RWPE2 (cell line): ENCODE measurements around the gene NRG3.

ENCODE experiments used
- ATAC-seq: fragments of 200-7000 bp; cut with Tn5 transposase; 3 replicates; pipeline ENCODE4 v1.9.1; 2021; ENCODE audit warnings: low read depth
- DNase-seq: peaks from one replicate; pipeline ENCODE4 v3.0.0-alpha.2; 2020; ENCODE audit warnings: low spot score
- H3K27ac ChIP-seq: fragments of 450-650 bp; 2 replicates; pipeline ENCODE4 v1.5.1; 2017; ENCODE audit warnings: mild to moderate bottlenecking; ENCODE audit not compliant: poor library complexity, severe bottlenecking
- H3K27me3 ChIP-seq: fragments of 250-450 bp; sonication (Bioruptor Pico); 2 replicates; pipeline ENCODE4 v1.5.1; 2021; ENCODE audit warnings: mild to moderate bottlenecking, moderate library complexity; ENCODE audit not compliant: insufficient read depth, poor library complexity, severe bottlenecking
- H3K36me3 ChIP-seq: fragments of 250-450 bp; sonication (Bioruptor Pico); 2 replicates; pipeline ENCODE4 v1.5.1; 2020; ENCODE audit warnings: low read depth, mild to moderate bottlenecking, moderate library complexity
- H3K4me1 ChIP-seq: fragments of 250-450 bp; sonication (Bioruptor Pico); 2 replicates; pipeline ENCODE4 v1.5.1; 2021; ENCODE audit warnings: mild to moderate bottlenecking, moderate library complexity; ENCODE audit not compliant: insufficient read depth, poor library complexity, severe bottlenecking
- H3K4me3 ChIP-seq: fragments of 250-450 bp; sonication (Bioruptor Pico); 2 replicates; pipeline ENCODE4 v1.5.1; 2021; ENCODE audit warnings: mild to moderate bottlenecking, moderate library complexity; ENCODE audit not compliant: severe bottlenecking
- H3K9me3 ChIP-seq: fragments of 250-450 bp; sonication (Bioruptor Pico); 2 replicates; pipeline ENCODE4 v1.5.1; 2021; ENCODE audit warnings: mild to moderate bottlenecking, moderate library complexity; ENCODE audit not compliant: severe bottlenecking
- TF ChIP-seq, protein P1 (sequence below): fragments of 450-650 bp; IDR thresholded peaks from one replicate; pipeline ENCODE4 v1.5.1; 2017; ENCODE audit warnings: mild to moderate bottlenecking, moderate library complexity; ENCODE audit not compliant: poor library complexity, severe bottlenecking

Gene NRG3

DNA sequence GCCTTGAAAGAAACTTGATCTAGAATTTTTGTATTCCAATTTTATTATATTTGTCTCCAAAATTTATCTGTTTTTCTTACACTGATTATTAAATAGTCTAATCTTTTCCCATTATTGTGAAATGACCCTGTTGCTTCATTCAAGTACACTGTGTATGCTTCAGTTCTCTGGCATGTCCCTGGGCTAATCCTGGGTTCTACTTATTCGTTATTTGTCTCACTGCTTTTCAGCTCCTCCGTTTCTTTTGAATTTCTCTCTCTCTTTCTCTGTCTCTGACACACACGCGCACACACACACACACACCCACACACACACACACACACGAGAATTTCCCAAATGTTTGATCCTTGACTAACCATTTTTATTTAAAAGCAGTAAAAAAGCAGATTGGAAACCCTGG, 768.6 kb downstream of the NRG3 start:
- no peak for ATAC-seq
- TF ChIP-seq, protein P1, sequence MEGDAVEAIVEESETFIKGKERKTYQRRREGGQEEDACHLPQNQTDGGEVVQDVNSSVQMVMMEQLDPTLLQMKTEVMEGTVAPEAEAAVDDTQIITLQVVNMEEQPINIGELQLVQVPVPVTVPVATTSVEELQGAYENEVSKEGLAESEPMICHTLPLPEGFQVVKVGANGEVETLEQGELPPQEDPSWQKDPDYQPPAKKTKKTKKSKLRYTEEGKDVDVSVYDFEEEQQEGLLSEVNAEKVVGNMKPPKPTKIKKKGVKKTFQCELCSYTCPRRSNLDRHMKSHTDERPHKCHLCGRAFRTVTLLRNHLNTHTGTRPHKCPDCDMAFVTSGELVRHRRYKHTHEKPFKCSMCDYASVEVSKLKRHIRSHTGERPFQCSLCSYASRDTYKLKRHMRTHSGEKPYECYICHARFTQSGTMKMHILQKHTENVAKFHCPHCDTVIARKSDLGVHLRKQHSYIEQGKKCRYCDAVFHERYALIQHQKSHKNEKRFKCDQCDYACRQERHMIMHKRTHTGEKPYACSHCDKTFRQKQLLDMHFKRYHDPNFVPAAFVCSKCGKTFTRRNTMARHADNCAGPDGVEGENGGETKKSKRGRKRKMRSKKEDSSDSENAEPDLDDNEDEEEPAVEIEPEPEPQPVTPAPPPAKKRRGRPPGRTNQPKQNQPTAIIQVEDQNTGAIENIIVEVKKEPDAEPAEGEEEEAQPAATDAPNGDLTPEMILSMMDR = no peak
- Histone ChIP-seq H3K9me3 (no peaks in the 10 kb centered on the region), H3K27ac (no peak overlapping the region), H3K27me3 (no peaks in the 10 kb centered on the region), H3K4me1 (no peaks in the 10 kb centered on the region), H3K4me3 (no peak overlapping the region), H3K36me3 (no peaks in the 10 kb centered on the region)
- DNase-seq = no peak

DNA sequence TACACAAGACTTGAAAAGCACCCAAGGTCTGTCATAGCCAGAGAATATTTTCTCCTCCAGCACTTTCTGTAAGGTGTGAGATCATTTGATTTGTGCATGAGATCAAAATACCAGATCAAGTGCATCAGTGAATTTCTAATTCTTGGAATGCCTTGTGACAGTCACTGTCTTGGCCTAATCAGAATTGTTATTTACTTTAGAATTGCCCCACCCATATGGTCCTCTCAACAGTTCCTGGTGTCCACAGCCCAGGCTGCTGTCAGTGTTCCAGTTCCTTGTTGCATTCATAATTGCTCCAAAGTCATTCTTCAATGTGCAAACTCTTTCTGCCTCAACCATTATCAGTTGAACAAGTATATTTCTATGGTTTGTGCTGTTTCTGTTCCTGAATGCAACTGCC, 770.2 kb downstream of the NRG3 start:
- Histone ChIP-seq H3K36me3 (no peaks in the 10 kb centered on the region), H3K4me3 (no peak overlapping the region), H3K27ac (no peak overlapping the region), H3K27me3 (no peaks in the 10 kb centered on the region), H3K9me3 (no peaks in the 10 kb centered on the region), H3K4me1 (no peaks in the 10 kb centered on the region)
- DNase-seq (no peak), ATAC-seq (no peak)
- TF ChIP-seq, protein P1 = no peak

DNA sequence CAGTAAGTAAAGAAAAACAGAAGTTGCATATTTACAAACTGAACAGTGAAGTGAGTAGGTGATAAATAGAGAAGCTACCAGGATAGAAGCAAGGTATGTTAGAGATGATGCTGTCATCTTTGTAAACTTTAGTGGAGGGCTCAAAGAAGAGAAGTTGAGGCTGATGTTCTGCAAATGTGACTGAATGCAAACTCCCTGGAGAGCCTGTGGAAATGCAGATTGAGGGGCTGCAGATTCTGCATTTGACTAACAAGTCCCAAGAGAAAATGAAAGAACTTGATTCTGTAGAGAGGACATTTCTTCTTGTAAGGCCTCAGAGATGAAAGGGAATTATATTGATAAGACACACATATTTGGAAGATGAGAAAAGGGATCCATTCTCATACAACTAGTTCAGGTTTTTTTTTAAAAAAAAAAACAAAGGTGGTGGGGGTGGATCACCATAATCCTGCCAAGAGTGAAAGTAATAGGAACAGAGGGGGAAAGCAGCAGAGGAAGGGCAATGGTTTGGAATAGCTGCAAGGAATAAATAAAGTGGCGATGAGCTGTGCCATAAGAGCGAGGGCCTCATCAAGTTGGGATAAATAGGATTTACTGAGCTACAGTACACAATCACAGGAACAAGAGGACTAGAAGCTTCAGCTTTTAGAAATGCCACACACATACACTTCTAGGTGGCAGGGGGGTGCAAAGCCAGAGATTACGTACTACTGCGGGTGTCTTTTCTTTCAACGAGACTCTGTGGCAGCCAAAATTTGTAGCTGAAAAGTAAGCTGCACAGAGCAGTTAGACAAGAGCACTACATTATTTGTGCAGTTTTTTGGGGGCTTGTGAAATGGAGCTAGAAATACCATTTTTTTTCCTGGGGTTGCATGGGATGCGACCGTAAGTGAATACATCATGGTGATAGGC, 778.5 kb downstream of the NRG3 start:
- TF ChIP-seq, protein P1 = no peak
- H3K27me3 ChIP-seq = no peaks in the 10 kb centered on the region
- no peaks in the 10 kb centered on the region for H3K4me1 ChIP-seq
- no peak overlapping the region for H3K27ac ChIP-seq
- peaks cover 2% of the 10 kb centered on the region for H3K9me3 ChIP-seq
- DNase-seq (no peak), ATAC-seq (no peak)
- no peak overlapping the region for H3K4me3 ChIP-seq
- H3K36me3 ChIP-seq = no peaks in the 10 kb centered on the region

DNA sequence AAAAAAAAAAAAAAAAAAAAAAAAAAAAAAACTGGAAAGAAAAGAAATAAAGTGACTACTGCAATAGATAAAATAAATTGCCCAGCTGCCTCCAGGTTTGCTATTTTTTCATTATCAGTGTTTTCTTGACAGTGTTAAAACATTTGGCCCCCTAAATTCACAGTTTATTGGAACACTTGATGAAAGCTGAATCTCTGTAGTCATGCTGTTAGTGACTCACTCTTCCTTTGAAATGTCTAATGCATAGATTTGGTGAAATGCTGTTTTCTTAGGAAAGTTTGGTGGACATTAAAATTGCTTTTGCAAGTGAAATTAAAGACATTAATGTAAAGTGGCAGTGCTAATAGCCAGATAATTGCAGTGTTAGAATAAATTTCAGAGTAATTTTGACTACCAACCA, 785.2 kb downstream of the NRG3 start:
- Histone ChIP-seq H3K4me1 (no peaks in the 10 kb centered on the region), H3K4me3 (no peak overlapping the region), H3K27ac (no peak overlapping the region), H3K27me3 (no peaks in the 10 kb centered on the region), H3K36me3 (no peaks in the 10 kb centered on the region), H3K9me3 (peaks cover 2% of the 10 kb centered on the region)
- ATAC-seq (no peak), DNase-seq (no peak)
- TF ChIP-seq, protein P1 = no peak

DNA sequence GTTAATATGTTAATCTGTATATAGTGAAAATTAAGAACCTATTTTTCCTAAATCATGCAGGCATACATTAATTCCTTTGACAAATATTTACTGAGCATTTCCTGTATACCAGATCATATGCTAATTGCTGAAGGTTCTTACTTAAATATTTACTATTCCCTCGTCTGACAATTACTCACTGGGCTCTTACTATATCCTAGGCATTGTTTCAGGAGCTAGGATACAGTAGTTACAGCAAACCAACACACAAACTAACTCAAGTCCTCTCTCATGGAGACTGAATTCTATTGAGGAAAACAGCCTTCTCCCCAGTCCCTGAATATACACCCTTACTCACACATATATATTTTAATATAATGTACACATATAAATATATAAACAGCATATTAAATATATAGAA, 786.0 kb downstream of the NRG3 start:
- H3K36me3 ChIP-seq = no peaks in the 10 kb centered on the region
- DNase-seq = no peak
- no peak overlapping the region for H3K4me3 ChIP-seq
- peaks cover 2% of the 10 kb centered on the region for H3K9me3 ChIP-seq
- TF ChIP-seq, protein P1 = no peak
- no peaks in the 10 kb centered on the region for H3K27me3 ChIP-seq
- H3K27ac ChIP-seq = no peak overlapping the region
- no peak for ATAC-seq
- no peaks in the 10 kb centered on the region for H3K4me1 ChIP-seq
